ENCODE results near the gene DBNDD2.

GRCh38 chr20:45377269-45377668, 30.8 kb upstream of the DBNDD2 start:
- TF ChIP-seq, protein P1, sequence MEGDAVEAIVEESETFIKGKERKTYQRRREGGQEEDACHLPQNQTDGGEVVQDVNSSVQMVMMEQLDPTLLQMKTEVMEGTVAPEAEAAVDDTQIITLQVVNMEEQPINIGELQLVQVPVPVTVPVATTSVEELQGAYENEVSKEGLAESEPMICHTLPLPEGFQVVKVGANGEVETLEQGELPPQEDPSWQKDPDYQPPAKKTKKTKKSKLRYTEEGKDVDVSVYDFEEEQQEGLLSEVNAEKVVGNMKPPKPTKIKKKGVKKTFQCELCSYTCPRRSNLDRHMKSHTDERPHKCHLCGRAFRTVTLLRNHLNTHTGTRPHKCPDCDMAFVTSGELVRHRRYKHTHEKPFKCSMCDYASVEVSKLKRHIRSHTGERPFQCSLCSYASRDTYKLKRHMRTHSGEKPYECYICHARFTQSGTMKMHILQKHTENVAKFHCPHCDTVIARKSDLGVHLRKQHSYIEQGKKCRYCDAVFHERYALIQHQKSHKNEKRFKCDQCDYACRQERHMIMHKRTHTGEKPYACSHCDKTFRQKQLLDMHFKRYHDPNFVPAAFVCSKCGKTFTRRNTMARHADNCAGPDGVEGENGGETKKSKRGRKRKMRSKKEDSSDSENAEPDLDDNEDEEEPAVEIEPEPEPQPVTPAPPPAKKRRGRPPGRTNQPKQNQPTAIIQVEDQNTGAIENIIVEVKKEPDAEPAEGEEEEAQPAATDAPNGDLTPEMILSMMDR (IDR thresholded peaks at IDR 0.05) = no peak
- no peak for TF ChIP-seq POLR2A (IDR thresholded peaks at IDR 0.05)
